Smooth muscle cell of trachea (primary cell): ENCODE data around the gene EFNB1. TPM values are rescaled to one million over a fixed set of nuclear protein-coding genes. Genes with fewer than 3 reads are reported as not detected.

Experiments
- total RNA-seq: library from RNA; depleted of rRNA; stranded (reverse); fragments of >200 nt; gene quantifications from 2 replicates; pipeline ENCODE4 v1.2.1, GENCODE V29; 2014

Gene EFNB1
- 12.7 and 25.5 TPM in 2 replicates for total RNA-seq

DNA sequence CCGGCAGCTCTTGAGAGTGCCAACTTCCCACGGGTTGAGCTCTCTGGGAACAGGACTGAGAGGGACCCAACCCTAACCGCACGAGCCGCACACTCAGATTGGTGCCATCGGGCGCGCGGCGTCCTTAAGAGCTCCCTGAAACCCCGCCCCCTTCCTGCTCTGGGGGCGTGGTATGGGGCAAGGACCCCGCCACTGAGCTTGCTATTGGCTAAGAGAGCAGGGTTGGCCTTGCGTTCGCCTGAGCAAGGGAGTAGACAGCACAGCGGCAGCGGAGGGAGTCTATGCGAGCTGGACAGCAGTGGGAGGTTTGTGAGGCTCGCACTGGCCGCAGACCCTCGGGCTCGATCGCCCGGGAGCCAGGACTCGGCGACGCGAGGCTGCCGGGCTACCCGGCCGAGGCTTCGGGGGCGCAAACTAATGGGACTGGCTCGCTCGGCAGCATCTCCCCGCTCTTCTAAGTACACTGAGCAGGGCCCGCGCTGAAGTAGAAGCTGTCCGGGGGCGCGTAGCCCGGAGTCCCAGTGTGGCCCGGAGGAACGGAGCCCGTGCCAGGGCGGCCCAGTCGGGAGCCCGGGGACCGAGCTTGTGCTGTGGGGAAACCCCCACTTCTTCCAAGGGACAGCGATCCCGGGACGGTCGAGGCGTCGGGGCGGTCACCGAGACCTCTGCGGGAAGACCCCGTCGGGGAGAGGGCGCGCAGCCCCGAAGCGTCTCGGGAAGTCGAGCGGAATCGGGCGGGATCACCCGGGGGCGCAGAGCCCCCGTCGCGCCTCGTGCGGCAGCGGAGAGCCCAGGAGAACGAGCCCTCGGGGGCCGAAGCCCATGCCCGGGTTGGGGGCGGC, at the start of gene EFNB1:
TSS of gene EFNB1 (plus strand) at position 282 of the 842 bp plus-strand sequence. CDS start 756 bp downstream, outside the sequence.

Other genes starting within 250 kb of the EFNB1 start
- 6.3 and 7.3 TPM in 2 replicates for gene STARD8, start 181.4 kb upstream of the EFNB1 start, total RNA-seq